NK-92 (cell line): ENCODE measurements around the gene TFAP2D.

ENCODE experiments used
- DNase-seq: peaks from one replicate; lab custom pipeline; 2025; ENCODE audit not compliant: unreplicated experiment; lab: John Stamatoyannopoulos, UW

Gene TFAP2D

GRCh38 chr6:50713226-50713625, at the start of gene TFAP2D:
Gene TFAP2D, plus strand, starts transcription at chr6:50713526. Its CDS starts 530 bp downstream, at chr6:50714056.
- no peak for DNase-seq

GRCh38 chr6:50663806-50664205, 49.5 kb upstream of the TFAP2D start:
- no peak for DNase-seq

GRCh38 chr6:50666089-50666488, 47.2 kb upstream of the TFAP2D start:
- no peak for DNase-seq

- no peak for DNase-seq
Observed at GRCh38 chr6:50681213-50681824, 32.0 kb upstream of the TFAP2D start.

- DNase-seq = no peak
Observed at GRCh38 chr6:50689210-50689609, 24.1 kb upstream of the TFAP2D start.

GRCh38 chr6:50691814-50692495, 21.4 kb upstream of the TFAP2D start:
- DNase-seq = no peak

GRCh38 chr6:50698546-50698945, 14.8 kb upstream of the TFAP2D start:
- DNase-seq = no peak

- no peak for DNase-seq
Observed at GRCh38 chr6:50699051-50699775, 14.1 kb upstream of the TFAP2D start.

GRCh38 chr6:50706575-50706974, 6.8 kb upstream of the TFAP2D start:
- no peak for DNase-seq

- DNase-seq = no peak
Observed at GRCh38 chr6:50707191-50707590, 6.1 kb upstream of the TFAP2D start.

GRCh38 chr6:50707652-50708300, 5.5 kb upstream of the TFAP2D start:
- no peak for DNase-seq

- DNase-seq = no peak
Observed at GRCh38 chr6:50708664-50709365, 4.5 kb upstream of the TFAP2D start.

- no peak for DNase-seq
Observed at GRCh38 chr6:50709366-50709734, 4.0 kb upstream of the TFAP2D start.

GRCh38 chr6:50711686-50712085, 1.6 kb upstream of the TFAP2D start:
- no peak for DNase-seq

- no peak for DNase-seq
Observed at GRCh38 chr6:50712291-50712690, 1.0 kb upstream of the TFAP2D start.

GRCh38 chr6:50713977-50714486, 706 bp downstream of the TFAP2D start:
- no peak for DNase-seq

- no peak for DNase-seq
Observed at GRCh38 chr6:50714487-50715379, 1.4 kb downstream of the TFAP2D start.

- no peak for DNase-seq
Observed at GRCh38 chr6:50716899-50717509, 3.7 kb downstream of the TFAP2D start.

- DNase-seq = no peak
Observed at GRCh38 chr6:50717734-50718457, 4.6 kb downstream of the TFAP2D start.
